Muscle of arm (tissue), 12 donors: ENCODE measurements around the gene MRPL55. TPM values are rescaled to one million over a fixed set of nuclear protein-coding genes. Genes with fewer than 3 reads are reported as not detected.

Experiments
- DNase-seq: peaks from one replicate; pipeline ENCODE4 v3.0.0-alpha.2; 2013
- polyA plus RNA-seq, 12 donors: library from polyadenylated mRNA; unstranded; fragments of 120-200 nt; gene quantifications; one replicate each; pipeline ENCODE4 v1.2.1, GENCODE V29; 2013; ENCODE audit not compliant: insufficient read length in 12 of 12

MRPL55 gene
- polyA plus RNA-seq, 12 donors, result 20.2 to 37.7 (median 26.8) TPM; not detected in 1

GRCh38 chr1:228088586-228089498 lies 20.3 kb downstream of the MRPL55 start:
- DNase-seq, result no peak

GRCh38 chr1:228087771-228088251 lies 21.3 kb downstream of the MRPL55 start:
- DNase-seq, result no peak

GRCh38 chr1:228085287-228085951 lies 23.7 kb downstream of the MRPL55 start:
- no peak for DNase-seq

GRCh38 chr1:228084797-228085196 lies 24.3 kb downstream of the MRPL55 start:
- no peak for DNase-seq

- no peak for DNase-seq
Measured at GRCh38 chr1:228084325-228084724, 24.8 kb downstream of the MRPL55 start.

DNA sequence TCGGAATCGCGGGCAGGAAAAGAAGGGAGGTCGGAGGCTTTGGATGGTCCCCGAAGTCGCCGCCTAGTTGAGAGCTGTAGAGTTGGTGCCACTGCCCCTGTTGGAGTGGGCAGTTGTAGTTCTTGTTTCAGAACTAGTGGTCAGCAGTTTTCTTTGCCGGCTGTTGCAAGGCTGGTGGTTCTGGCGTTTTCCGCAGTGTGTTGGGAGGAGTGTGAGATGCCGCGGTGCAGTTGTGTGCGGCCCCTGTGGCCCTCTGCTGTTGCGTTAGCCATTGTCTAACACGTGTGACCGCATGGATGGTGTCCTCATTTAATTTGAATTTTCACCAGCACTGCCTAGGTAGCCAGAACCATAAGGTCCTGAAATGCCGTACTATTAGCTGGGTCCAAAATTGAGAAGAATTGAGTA lies 25.2 kb downstream of the MRPL55 start:
- DNase-seq, result no peak

DNA sequence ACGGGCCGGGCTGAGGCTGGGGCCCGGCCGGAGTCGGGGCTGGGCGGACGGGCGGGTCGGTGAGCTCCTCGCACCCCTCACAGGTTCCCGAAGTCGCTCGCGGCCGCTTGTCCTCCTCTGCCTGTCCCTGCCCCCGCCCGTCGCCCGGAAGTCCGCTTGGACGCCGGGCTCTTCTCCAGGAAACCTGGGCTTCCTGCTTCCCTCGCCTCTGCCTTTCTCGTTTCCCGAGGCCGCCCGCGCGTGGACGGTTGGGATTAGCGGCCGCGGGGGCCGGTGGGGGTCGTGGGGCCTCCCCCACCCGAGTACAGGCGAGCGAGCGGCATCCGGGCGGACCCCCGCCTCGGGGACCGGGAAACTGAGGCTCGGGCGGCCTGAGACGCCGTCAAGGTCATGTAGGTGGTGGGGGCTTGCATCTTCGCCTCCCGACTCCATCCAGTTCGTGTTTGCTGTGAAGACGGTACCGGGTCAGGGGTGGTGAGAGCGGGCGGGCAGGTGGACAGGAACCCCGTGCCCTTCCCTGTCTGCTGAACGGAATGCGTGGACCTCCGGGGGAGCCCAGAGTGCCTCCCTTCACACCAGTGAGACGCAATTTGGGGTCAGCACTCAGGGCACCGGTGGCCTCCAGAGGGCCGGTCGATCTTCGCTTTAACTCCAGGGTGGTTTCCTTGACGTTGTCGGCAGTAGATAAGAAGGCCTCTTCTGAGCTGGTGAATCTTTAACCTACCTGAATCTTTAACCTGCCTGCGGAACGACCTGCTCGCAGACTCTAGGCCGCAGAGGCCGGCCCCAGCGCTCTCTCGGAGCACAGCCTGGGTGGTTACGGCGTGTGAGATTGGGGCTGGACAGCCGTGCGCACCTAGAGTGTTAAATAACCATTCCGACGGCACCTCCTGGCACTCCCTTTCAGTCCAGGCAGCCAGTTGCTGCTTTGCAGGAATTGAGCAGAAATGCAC lies 25.9 kb downstream of the MRPL55 start:
- peak; percentile 68 for DNase-seq

GRCh38 chr1:228082214-228082917 lies 26.7 kb downstream of the MRPL55 start, which contains the start of gene ARF1:
TSS of gene ARF1 (plus strand) at chr1:228082708. CDS start at chr1:228097115, 14,407 bp downstream.
- DNase-seq, result peak; percentile 95

- DNase-seq, result no peak
Measured at GRCh38 chr1:228081578-228082213, 27.4 kb downstream of the MRPL55 start.

DNA sequence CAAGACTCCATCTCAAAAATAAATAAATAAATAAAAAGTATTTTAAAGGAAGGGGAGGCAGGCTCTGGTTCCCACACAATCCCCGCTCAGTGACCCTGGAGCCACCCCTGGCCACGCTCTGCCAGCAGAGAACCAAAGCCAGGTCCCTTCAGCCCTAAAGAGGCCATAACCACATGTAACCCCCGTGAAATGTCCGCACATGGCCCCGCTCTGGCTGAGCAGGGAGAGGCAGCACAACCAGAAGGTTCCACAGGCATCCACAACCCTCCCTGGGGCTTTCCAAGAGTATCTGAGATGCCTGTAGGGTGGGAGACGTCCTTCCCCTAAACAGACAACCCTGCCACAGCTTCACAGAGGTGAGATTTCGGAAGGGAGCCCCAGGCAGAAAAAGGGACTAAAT lies 28.0 kb downstream of the MRPL55 start:
- no peak for DNase-seq

DNA sequence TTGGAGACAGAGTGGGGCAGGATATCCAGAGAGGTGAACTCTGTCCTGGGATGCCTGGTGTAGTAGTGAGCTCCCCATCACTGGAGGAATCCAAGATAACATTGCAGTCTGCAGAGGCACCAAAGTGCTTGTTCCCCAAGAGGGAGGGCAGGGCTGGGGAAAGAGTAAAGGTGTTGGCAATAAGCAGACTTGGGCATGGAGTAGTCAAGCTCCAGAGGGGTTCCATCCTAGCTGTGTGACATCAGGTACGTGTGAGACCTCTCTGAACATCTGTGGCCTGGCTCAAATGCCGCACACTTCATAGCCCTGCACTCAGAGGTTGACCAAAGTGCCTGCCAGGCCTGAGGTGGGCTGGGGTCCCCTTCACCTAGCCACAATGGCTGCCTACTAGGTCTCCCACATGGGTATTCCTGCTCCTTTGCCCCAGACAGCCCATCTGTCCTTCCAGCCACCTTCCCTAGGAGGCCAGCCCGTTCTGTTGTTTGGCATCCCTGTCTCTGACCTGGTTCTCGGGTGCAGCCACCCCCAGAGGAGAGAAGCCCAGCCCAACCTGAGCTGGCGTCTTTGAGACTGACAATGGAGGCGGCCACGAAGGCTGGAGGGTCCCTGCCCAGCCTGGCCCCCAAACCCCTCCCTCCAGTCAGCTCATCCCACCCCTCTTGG lies 29.4 kb downstream of the MRPL55 start:
- DNase-seq, result no peak

- no peak for DNase-seq
Measured at GRCh38 chr1:228079013-228079412, 30.1 kb downstream of the MRPL55 start.

GRCh38 chr1:228077565-228078330 lies 31.4 kb downstream of the MRPL55 start:
- no peak for DNase-seq

DNA sequence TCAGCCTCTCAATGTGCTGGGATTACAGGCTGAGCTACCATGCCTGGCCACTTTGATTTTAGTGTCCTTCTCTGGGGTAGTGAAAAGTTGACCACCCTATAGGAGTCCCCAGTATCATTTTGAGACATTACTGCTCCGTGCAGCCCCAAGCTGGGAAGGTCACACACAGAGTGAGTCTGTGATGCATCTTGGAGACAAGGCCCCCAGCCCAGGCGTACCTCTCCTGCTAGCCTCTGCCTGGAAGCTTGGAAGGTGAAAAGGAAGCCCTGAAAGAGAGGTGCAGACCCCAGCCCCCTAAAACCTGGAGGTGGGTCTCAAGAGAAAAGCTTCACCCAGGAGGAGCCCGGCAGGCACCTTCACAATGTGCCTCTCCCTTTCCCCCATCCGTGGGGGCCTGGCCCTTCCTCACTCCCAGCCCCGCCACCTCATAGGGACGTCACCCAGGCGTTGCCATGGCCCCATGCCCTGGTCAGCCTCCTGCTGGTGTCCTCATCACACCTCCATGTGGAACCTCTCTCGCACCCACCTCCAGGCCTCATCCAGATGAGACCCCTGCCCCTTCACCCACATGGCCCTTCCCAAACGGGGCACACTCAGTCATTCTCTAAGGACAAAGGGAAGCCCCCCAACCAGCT lies 32.2 kb downstream of the MRPL55 start:
- no peak for DNase-seq

DNA sequence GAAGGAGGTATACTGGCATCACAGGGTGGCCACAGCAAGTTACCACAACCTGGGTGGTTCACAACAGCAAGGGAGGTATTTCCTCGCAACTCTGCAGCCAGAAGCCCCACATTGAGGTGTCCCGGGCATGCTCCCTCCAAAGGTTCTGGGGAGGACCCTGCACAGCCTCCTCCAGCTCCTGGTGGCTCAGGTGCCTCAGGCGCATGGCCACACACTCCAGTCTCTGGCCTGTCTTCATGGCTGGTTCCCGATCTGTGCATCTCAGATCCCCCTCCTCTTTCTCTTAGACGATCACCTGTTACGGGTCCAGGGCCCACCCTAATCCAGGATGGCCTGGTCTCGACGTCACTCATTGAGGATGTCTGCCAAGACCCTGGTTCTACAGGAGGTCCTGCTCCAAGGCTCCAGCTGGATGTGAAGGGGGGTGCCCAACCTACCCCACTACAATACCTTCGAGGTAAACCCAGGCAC lies 33.3 kb downstream of the MRPL55 start:
- DNase-seq, result no peak

DNA sequence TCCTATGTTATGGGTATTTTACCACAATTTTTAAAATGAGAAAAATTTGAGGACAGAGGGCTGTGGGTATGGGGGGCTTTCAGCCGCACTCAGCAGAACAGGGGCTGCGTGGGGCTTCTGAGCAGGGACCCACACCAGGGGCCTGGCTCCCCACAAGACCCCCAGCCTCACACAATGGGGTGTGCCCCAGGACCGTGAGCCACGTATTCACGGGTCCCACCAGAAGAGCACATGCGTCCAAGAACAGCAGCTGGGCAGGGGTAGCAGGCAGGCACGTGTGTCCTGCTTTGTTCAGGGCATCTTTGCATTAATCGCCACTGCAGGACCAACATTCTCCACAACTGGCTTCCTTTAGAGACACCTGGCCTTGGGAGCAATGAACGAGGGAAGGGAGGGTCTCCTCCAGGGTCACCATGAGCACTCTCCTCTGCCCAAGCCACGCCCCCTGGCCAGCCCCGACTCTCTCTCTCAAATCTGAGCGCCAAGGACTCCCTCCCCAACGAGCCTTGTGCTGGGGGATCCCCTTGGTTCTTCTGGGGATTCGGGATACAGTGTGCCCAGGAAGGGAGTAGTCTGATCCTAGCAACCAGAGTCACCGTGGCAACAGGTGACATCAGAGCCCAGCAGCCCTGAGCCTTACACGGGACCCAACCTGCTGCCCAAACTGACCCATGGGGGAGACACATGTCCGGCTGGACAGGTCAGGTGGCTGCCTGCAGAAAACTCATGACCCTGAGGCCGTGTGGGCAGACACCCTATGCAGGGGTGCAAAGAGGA lies 34.0 kb downstream of the MRPL55 start:
- no peak for DNase-seq

DNA sequence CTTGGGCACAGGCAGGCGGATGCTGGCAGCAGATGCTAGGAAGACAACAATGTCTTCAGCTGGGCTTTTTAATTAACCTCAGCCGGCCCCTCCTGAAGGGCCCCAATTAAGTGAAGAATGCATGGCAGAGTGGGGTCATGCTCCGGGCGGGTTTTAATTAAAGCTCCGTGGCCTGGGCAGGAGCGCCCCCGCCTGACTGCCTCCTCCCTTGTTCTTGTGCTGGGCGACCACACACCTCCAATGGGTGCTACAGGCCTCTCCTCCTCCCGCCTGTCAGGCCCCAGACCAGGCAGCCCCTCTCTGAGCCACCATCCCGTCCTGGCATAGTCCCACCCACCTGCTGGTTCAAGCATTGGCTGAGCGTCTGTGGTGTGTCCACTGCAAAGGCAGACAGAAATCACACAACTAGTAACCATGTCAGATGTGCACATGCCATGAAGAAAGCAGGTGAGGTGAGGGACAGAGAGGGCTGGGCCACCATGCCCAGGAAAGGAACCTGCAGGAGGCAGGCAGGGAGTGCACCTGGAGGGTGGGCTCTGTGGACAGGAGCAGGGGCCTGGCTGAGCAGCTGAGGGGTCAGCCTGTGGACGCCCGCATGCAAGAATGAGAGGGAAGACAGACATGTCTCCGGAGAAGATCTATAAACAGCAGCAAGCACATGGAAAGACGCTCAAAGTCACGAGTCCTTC lies 35.1 kb downstream of the MRPL55 start:
- DNase-seq, result no peak
